Prostate gland (tissue), 2 donors: ENCODE data around the gene USP13. TPM values are rescaled to one million over a fixed set of nuclear protein-coding genes. Genes with fewer than 3 reads are reported as not detected.

ENCODE experiments used
- DNase-seq: peaks from one replicate; pipeline ENCODE4 v3.0.0-alpha.2; 2019; ENCODE audit warnings: low spot score
- H3K27ac ChIP-seq, 2 donors: fragments of 200-600 bp; sonication (generic); 2 replicates each; pipeline ENCODE4 v1.5.1; 2017 to 2019
- H3K27me3 ChIP-seq: fragments of 200-600 bp; sonication (generic); replicated peaks from 2 replicates; pipeline ENCODE4 v1.5.1; 2019; ENCODE audit not compliant: insufficient read depth
- H3K36me3 ChIP-seq, 2 donors: fragments of 200-600 bp; sonication (generic); 1 replicate in 1 of 2; 2 replicates in 1 of 2; pipeline versions ENCODE4 v1.5.1 to v1.8.1; 2017 to 2019
- H3K4me1 ChIP-seq: fragments of 200-600 bp; sonication (generic); replicated peaks from 2 replicates; pipeline ENCODE4 v1.5.1; 2019
- H3K4me3 ChIP-seq, 2 donors: fragments of 200-600 bp; sonication (generic); 2 replicates each; pipeline ENCODE4 v1.5.1; 2017 to 2019
- H3K9me3 ChIP-seq: fragments of 200-600 bp; sonication (generic); 2 replicates; pipeline ENCODE4 v1.5.1; 2017
- CTCF ChIP-seq, 4 experiments: fragments of 200-600 bp in 2 of 4; fragments of 450-650 bp in 2 of 4; sonication (generic) in 2 of 4; IDR thresholded peaks; 1 replicate in 3 of 4; 2 replicates in 1 of 4; pipeline ENCODE4 v1.5.1; 2016 to 2019; ENCODE audit warnings: antibody characterized with exemption in 4 of 4, mild to moderate bottlenecking in 2 of 4, moderate library complexity in 2 of 4
- POLR2A ChIP-seq: fragments of 450-650 bp; IDR thresholded peaks from one replicate; pipeline ENCODE4 v1.6.1; 2016; ENCODE audit warnings: antibody characterized with exemption, mild to moderate bottlenecking
- POLR2AphosphoS5 ChIP-seq: sonication (generic); formaldehyde crosslinking; IDR thresholded peaks from one replicate; pipeline ENCODE4 v1.6.1; 2017; ENCODE audit warnings: antibody characterized with exemption
- WGBS: methylation state at CpG from one replicate; pipeline ENCODE4 v1.1.5; 2018; 5-methylcytosine and 5-hydroxymethylcytosine counted together
- intact Hi-C: fragments of 100-400 bp; cut with DNase I; formaldehyde crosslinking; loops from one replicate; pipeline ENCODE4 v1.14.2; 2022
- total RNA-seq, 2 donors: library from RNA; depleted of rRNA; stranded (reverse); fragments of >200 nt; gene quantifications; one replicate each; pipeline ENCODE4 v1.1.0, GENCODE V29; 2016

Gene USP13
- total RNA-seq, 2 donors from 2014 or later: 11.7 to 52.6 TPM

- TF ChIP-seq POLR2AphosphoS5 (no peak), POLR2A (no peak), CTCF (IDR thresholded peaks at IDR 0.05) (no peak)
- intact Hi-C loops: loop anchor here (5.0 kb wide), 1 partner anchor 44 kb away; the partner anchor contains the start of gene ACTL6A
- WGBS: 92% methylated on average over 4 of the region's 4 CpGs
Measured at GRCh38 chr3:179606534-179607085, 46.2 kb upstream of the USP13 start.

GRCh38 chr3:179608931-179609720 lies 43.7 kb upstream of the USP13 start:
- Histone ChIP-seq H3K4me1 (no peaks in the 10 kb centered on the region), H3K27ac (no peak overlapping the region), H3K9me3 (no peaks in the 10 kb centered on the region), H3K27me3 (no peaks in the 10 kb centered on the region), H3K4me3 (no peak overlapping the region), H3K36me3 (no peaks in the 10 kb centered on the region)
- WGBS: 55% methylated on average over 6 of the region's 6 CpGs
- intact Hi-C loops: loop anchor here (5.0 kb wide), 1 partner anchor 47 kb away; the partner anchor contains the start of gene ACTL6A
- DNase-seq: no peak
- TF ChIP-seq POLR2AphosphoS5 (no peak), CTCF (IDR thresholded peaks at IDR 0.05) (no peak), POLR2A (no peak)

More at GRCh38 chr3:179606534-179607085, 46.2 kb upstream of the USP13 start:
- H3K4me3 ChIP-seq: no peak overlapping the region
- DNase-seq: no peak
- no peak overlapping the region for H3K27ac ChIP-seq
- H3K36me3 ChIP-seq: no peaks in the 10 kb centered on the region
- H3K9me3 ChIP-seq: no peaks in the 10 kb centered on the region
- no peaks in the 10 kb centered on the region for H3K27me3 ChIP-seq
- H3K4me1 ChIP-seq: no peaks in the 10 kb centered on the region

GRCh38 chr3:179610066-179610465 lies 42.8 kb upstream of the USP13 start:
- Histone ChIP-seq H3K4me3 (no peak overlapping the region), H3K27me3 (no peaks in the 10 kb centered on the region), H3K9me3 (no peaks in the 10 kb centered on the region), H3K36me3 (no peaks in the 10 kb centered on the region), H3K4me1 (no peaks in the 10 kb centered on the region), H3K27ac (no peak overlapping the region)
- intact Hi-C loops: no loop called here
- no peak for TF ChIP-seq CTCF (IDR thresholded peaks at IDR 0.05)
- no peak for TF ChIP-seq POLR2A
- TF ChIP-seq POLR2AphosphoS5: no peak
- DNase-seq: no peak
- 96% methylated on average over 4 of the region's 4 CpGs for WGBS

GRCh38 chr3:179613807-179614206 lies 39.0 kb upstream of the USP13 start:
- Histone ChIP-seq H3K4me3 (no peak overlapping the region), H3K27ac (no peak overlapping the region), H3K36me3 (no peaks in the 10 kb centered on the region), H3K27me3 (no peaks in the 10 kb centered on the region), H3K9me3 (no peaks in the 10 kb centered on the region), H3K4me1 (no peaks in the 10 kb centered on the region)
- intact Hi-C loops: no loop called here
- TF ChIP-seq CTCF (IDR thresholded peaks at IDR 0.05) (no peak), POLR2AphosphoS5 (no peak), POLR2A (no peak)
- no peak for DNase-seq
- 35% methylated on average over 2 of the region's 2 CpGs for WGBS
